Endothelial cell of umbilical vein (primary cell): ENCODE results near the gene WIPI1.

Source experiments
- EZH2 ChIP-seq: IDR thresholded peaks from 2 replicates; pipeline ENCODE4 v1.6.1; 2012; ENCODE audit warnings: borderline replicate concordance, low read depth, mild to moderate bottlenecking, moderate library complexity, low read length, inconsistent platforms; ENCODE audit not compliant: severe bottlenecking
- JUN ChIP-seq: IDR thresholded peaks from 2 replicates; pipeline ENCODE4 v1.6.1; 2011; ENCODE audit warnings: borderline replicate concordance, low read depth; ENCODE audit not compliant: insufficient read length, insufficient read depth
- POLR2AphosphoS5 ChIP-seq: IDR thresholded peaks from 2 replicates; pipeline ENCODE4 v1.6.1; 2012; ENCODE audit warnings: low read depth, mild to moderate bottlenecking, control low read depth, low read length, moderate library complexity; ENCODE audit not compliant: insufficient read depth
- TF ChIP-seq, protein P1 (sequence below): IDR thresholded peaks from 2 replicates; pipeline ENCODE4 v1.6.1; 2011; ENCODE audit not compliant: insufficient read depth, insufficient read length
- TF ChIP-seq, protein P2 (sequence below), 2 donors: IDR thresholded peaks; 1 replicate in 1 of 2; 2 replicates in 1 of 2; pipeline ENCODE4 v1.5.1; 2011; ENCODE audit warnings: low read length in 2 of 2, mild to moderate bottlenecking in 2 of 2, moderate library complexity in 2 of 2, control low read depth in 1 of 2, inconsistent platforms in 1 of 2, low read depth in 1 of 2; ENCODE audit not compliant: insufficient read depth in 1 of 2; ENCODE audit errors: extremely low read depth in 1 of 2

DNA sequence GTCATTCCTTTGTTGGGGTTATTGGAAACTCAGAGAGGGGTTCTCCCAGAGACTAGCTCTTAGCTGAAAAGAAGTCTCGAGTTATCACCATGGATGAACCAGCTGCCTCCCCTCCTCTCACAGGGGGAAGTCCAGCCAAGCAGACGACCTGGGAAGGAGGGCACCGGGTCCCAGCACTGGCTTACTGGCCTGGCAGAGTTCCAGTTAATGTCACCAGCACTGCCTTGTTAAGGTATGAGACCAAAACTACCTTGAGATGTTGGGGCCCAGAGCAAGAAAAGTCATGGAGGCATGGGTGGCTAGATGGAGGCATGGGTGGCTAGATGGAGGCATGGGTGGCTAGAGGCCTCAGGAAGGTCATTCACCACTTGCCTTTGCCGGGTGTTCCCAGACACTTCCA is 72.4 kb downstream of the WIPI1 start:
- TF ChIP-seq POLR2AphosphoS5 (no peak), EZH2 (no peak), JUN (no peak)
- TF ChIP-seq, protein P1, sequence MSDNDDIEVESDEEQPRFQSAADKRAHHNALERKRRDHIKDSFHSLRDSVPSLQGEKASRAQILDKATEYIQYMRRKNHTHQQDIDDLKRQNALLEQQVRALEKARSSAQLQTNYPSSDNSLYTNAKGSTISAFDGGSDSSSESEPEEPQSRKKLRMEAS: no peak
- TF ChIP-seq, protein P2, sequence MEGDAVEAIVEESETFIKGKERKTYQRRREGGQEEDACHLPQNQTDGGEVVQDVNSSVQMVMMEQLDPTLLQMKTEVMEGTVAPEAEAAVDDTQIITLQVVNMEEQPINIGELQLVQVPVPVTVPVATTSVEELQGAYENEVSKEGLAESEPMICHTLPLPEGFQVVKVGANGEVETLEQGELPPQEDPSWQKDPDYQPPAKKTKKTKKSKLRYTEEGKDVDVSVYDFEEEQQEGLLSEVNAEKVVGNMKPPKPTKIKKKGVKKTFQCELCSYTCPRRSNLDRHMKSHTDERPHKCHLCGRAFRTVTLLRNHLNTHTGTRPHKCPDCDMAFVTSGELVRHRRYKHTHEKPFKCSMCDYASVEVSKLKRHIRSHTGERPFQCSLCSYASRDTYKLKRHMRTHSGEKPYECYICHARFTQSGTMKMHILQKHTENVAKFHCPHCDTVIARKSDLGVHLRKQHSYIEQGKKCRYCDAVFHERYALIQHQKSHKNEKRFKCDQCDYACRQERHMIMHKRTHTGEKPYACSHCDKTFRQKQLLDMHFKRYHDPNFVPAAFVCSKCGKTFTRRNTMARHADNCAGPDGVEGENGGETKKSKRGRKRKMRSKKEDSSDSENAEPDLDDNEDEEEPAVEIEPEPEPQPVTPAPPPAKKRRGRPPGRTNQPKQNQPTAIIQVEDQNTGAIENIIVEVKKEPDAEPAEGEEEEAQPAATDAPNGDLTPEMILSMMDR (IDR thresholded peaks at IDR 0.05; ENCODE audit: extremely low read depth in 1 of 2, insufficient read depth in 1 of 2, low read depth in 1 of 2, low read length in 2 of 2): no peak
